Measurements from ENCODE around the gene ZBTB21.

Gene ZBTB21

DNA sequence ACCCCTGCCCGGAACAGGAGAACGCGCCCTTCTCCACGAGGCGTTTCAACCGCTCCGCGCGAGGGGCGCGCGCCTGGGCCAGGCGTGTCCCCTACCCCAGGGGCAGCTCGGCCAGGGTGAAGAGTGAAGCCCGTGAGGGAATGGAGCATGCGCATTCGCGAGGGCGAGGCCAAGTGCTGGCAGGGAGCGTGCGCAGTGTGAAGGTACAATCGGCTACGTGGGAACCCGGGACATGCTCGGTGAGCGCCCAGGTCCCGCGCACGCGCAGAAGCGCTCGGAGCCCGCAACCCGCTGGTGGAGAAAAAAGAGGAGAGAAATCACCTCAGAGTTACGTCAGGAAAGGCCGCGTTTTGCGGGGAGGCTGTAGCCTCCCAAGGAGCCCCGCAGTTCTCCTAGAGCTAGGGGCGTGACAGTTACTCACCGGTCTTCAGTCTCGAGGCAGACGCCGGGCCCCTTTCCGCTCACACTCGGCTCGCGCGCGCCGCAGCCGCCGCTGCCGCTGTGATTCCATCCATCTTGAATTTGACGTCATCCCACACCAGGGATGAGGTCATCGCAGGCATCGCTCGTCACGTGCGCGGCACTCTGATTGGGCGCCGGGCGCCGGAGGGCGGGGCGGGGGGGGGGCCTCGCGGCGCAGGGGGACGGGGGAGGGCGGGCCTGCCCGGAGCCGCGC lies at the start of gene ZBTB21:
Gene ZBTB21, minus strand, starts transcription at position 530 of the 676 bp plus-strand sequence. CDS start 16,265 bp downstream, outside the sequence.
- peak; percentile 98 for DNase-seq (ENCODE audit: low spot score)

DNA sequence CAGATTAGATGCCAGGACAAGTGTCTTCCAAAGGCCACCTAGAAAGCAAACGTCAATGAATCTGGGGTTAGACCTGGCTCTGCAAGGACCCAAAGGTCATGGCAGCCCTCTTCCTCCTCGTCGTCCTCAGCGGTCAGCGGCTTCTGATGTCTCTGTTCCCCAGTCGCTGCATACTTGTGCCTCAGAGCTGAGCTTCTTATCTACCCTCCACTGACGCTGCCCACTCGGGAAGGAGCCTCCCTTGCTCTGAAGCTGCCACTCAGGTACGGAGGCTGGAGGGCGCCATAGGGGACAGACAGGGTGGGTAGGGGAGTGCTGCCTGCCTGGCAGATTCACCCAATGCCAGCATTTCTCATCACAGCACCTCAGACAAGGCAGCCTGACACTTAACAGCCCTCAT lies 49.6 kb upstream of the ZBTB21 start:
- no peak for DNase-seq (ENCODE audit: low spot score)

DNA sequence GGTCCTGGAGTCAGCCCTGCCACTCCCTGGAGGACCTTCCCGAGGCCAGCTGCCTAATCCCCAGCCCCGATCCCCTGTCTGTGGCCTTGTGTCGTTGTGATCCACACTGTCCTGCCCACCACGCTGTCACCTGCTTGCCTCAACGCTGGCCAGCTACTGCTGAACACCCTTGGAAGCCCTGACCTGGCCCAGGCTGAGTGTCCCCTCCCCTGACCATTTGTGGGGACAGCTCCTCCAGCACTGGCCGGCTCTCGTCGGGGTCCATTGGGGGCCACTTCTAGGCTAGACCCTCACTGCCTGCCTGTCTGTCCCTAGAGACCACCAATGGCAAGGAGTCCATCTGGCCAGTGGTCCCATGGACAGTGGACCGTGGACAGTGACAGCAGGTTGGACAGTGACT lies 49.0 kb upstream of the ZBTB21 start:
- no peak for DNase-seq (ENCODE audit: low spot score)

DNA sequence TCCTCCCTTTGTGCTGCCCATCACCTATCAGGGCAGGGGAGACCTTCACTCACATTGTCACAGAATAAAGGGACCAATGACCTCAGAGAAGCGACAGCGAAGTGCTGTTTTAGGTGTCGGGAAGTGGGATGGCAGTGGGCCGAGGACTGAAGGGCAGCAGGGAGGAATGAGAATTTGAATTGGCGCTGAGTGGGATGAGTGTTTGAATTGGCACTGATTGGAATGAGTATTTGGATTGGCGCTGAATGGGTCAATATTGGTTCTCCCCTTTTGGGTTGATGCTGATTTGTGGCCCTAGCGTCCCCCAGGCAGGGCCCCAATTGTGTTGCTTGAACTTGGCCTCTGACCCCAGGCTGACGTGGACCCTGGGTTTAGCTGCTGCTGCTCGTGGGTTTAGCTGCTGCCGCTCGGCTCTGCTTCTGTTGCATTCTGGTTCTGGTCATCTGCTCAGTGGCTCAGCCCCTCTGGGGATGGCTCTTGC lies 48.5 kb upstream of the ZBTB21 start:
- no peak for DNase-seq (ENCODE audit: low spot score)

DNA sequence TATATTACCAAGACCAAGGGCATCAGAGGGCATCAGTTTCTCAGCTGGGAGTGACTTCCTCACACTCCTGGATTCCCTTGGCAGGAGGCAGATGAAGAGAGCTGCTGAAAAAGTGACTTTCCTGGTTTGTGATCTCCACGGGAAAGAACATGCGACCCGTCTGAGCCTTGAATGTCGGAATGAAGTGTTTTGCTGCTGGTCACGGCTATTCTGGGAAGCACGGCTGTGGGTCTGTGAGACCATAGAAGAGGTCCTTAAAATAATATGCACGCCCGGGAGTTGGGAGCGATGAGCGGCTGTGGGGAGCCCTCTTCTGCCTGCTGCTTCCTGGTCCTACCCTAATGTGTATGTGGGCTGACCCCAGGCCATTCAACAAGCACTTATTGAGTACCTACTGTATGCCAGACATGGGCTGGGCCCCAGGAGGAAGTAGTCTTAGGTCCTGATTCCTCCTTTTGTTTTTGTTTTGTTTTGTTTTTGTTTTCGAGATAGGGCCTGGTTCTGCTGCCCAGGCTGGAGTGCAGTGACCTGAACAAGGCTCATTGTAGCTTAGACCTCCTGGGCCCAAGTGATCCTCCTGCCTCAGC lies 47.8 kb upstream of the ZBTB21 start:
- DNase-seq (ENCODE audit: low spot score): no peak

DNA sequence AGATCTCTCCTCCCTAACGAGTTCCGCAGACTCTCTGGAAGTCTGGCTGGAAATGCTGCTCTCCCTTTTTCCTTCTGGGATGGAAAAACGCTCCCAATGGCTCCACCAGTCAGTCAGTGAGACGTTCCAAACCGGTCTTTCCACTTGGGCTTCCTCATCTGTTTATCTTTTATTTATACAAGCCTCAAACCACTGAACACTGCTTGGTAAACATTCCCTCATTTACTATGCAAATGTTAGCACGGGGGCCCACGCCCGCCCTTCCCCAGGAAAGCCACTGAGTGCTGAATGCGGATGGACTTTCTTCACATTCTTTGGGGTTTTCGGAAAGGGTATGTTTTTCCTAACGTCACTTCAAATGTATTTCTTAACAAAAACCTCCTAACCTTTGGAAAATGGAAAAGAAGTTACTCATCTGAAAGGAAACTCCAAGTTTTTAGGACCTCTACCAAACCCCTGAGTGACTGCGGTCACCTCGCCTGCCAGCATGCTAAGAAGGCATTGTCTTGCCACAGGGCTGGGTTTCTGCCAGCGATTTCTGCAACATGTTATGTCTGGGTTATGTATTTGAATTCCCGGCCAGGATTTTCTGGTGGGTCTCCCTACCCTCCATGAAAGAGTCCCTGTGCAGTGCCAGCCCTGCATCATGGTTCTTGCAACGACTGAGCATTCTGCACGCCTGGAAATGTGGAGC lies 47.0 kb upstream of the ZBTB21 start:
- DNase-seq (ENCODE audit: low spot score): no peak

DNA sequence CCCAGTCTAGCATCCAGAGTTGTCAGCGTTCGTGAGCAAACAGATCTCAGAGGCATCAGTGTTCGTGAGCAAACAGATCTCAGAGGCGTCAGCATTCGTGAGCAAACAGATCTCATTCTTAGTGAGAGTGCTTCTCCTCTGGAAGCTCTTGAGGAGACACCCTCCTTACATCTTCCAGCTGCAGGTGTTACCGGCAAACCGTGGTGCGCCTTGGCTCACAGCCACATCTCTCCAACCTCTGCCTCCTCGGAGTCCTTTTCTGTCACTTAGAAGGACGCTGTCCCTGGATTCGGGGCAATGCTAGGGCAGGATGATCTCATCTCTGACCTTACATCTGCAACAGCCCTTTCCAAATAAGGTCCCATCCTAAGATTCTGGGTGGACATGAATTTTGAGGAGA lies 46.3 kb upstream of the ZBTB21 start:
- no peak for DNase-seq (ENCODE audit: low spot score)

DNA sequence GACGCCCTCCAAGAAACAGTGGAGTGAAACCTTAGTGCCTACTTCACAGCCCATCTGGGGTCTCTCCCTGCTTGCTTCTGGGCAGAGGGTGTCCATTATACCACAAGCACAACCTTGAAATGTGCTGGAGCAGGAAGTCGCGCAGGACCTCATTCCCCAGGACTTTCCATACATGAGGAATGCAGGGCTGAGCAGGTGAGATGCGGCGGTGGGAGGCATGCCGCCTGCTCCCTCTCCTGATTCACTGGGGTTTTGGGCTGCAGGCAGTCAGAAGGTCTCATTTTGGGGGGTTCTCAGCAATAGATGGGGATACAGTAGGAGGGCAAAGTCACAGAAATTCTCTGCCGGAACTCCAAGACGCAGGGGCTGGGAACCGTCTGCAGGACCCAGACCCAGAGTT lies 45.3 kb upstream of the ZBTB21 start:
- no peak for DNase-seq (ENCODE audit: low spot score)

DNA sequence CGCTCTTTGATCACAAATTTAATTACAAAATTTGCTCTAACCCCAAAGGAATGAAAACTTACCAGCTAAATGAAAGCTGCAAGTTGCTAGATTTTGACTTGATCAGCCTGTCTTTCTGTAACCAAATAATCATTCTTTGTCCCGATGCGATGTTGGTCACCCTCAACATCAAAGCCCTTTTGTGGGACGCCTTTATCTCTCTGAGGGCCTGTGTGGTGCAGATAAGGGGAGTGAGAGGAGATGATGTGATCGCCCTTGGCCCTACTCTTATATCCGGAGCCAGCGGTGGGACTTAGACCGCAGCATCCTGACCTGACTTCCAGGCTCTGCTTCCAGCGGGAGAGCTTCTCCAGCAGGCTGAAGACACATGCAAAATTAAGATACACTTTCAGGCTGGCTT lies 41.6 kb upstream of the ZBTB21 start:
- no peak for DNase-seq (ENCODE audit: low spot score)

DNA sequence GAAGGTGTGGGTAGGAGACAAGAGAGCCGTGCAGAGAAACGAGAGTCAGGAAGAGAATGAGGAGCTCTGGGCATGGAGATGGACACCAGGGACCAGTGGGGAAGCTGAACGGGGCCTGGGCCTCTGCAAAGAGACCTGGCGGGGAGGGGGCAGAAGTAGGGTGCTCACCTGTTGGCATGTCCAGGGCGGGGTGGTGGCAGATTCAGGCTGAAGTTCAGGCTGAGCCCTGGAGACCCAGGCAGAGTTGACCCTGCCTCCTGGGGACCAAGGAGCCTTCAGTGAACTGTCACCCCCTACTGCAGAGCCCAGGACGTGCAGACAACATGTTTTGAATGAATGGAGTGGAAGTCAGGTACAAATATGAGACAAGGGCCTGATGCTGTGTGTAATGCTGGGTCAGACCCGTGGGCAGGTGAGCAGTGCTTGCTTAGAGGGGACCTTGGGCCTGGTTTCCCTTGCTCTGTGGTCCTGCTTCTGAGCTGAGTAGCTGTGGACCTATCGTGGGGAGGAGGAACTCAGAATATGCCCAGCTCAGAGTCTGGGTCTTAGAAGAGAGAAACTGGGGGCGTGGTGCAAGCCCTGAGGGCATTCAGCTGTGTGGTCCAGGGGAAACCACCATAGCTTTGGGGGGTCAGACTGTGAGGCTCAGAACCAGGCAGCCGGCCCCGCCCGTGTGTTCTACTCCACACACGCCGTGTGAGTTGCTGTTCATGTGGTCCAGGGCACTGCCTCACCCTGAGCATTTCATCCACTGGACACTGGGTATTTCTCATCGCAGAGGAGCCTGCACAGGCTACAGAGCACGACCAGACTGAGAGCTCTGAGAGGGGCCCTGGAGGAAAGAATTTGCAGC lies 39.6 kb upstream of the ZBTB21 start:
- DNase-seq (ENCODE audit: low spot score): no peak

DNA sequence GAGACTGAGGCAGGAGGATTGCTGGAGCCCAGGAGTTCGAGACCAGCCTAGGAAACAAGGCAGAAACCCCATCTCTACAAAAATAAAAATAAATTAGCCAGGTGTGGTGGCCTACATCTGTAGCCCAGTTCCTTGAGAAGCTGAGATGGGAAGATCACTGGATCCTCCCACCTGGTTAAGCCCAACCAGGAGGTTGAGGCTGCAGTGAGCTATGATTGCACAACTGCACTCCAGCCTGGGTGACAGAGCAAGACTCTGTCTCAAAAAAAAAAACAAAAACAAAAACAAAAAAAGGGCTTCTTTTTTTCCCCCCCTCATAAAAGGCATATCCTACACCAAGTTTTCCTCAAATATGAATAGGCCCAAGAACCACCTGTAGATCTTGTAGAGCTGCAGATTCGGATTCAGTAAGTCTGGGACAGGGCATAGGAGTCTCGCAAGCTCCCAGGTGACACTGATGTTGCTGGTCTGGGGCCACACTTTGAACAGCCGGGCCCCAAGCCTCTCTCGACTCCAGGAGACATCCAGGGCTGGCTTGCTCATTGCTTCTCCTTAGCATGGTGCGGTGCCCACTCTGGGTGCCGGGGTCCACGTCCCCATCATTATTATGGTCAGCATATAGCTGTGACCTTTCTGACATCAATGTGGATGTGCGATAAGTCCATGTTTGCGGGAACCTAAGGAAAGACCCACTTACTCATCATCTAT lies 38.9 kb upstream of the ZBTB21 start:
- DNase-seq (ENCODE audit: low spot score): no peak

DNA sequence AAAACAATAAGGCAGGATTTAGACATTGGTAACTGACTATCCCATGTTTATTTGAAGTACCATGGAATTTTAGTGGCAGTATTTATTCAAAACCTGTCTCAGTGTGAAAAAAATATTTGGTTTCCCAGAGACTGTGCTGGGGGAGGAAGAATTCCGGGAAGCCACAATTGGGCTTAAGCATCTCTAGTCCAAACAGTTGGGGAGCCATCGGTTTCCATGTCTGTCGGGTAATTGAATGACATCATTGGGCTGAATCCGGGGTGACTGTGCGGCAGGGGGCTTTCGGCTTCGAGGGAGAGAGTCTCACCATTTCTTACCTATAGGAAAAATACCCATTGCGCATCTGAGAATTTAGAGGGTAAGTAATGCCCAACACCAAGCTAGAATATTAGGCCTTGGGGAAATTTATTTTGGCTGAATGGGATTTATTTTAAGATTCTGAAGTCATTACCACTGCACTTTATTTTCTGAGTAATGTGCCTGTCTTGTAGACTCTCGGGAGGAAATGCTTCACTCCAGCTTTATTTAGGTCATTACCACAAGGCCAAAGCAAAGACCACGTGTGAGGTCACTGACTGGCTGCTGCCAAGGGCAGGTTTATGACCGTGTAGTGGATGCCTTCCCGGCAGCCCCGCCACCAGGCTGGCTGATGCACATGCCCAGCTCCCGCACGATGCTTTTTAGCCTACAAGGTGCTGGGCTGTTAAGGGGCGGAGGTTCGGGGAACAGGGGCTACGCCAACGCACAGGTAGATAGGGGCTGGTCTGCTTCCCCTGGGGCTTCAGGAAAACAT lies 37.9 kb upstream of the ZBTB21 start:
- no peak for DNase-seq (ENCODE audit: low spot score)

DNA sequence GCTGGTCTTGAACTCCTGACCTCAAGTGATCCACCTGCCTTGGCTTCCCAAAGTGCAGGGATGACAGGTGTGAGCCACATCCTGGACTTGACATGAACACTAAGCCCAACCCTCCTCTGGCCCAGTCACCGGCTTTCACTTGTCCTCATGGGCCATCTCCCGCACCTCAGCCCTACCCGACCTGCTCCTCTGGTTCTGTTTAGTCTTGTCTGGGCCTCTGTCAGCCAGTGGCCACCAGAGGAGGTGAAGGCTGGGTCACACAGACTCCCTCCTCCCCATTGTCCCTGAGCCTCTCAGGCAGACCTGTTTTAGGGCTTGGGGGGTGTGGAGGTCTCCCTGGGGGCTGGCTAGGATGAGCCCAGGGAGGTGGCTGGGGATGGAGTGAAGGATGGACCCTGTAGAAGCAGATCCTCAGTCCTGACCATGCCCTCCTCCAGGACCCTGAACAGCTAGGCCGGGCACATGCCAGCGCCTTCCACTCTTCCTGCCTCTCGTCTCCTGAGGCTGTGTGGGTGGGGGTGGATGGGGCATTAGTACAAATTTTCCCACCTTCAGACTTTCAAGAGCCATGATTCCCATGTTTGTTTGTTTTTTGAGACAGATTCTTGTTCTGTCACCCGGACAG lies 34.8 kb upstream of the ZBTB21 start:
- no peak for DNase-seq (ENCODE audit: low spot score)

DNA sequence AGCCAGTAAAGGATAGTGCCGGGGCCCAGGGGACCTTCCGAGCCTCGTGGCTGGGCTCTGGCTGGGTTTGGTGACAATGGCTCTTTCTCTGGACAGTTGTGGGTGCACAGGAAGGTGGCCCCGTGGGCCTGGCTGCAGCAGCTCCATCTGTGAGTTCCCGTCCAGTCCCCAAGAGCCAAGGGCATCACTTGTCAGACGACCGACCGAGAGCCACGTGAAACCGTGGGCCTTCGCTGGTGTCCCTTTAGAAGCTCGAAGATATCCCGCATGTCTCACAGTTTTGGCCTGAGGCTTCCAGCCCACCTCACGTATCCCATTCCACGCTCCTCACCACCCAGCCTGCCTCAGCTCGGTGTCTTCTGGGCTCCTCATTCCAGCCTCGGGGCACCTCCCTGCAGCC lies 33.8 kb upstream of the ZBTB21 start:
- DNase-seq (ENCODE audit: low spot score): no peak

DNA sequence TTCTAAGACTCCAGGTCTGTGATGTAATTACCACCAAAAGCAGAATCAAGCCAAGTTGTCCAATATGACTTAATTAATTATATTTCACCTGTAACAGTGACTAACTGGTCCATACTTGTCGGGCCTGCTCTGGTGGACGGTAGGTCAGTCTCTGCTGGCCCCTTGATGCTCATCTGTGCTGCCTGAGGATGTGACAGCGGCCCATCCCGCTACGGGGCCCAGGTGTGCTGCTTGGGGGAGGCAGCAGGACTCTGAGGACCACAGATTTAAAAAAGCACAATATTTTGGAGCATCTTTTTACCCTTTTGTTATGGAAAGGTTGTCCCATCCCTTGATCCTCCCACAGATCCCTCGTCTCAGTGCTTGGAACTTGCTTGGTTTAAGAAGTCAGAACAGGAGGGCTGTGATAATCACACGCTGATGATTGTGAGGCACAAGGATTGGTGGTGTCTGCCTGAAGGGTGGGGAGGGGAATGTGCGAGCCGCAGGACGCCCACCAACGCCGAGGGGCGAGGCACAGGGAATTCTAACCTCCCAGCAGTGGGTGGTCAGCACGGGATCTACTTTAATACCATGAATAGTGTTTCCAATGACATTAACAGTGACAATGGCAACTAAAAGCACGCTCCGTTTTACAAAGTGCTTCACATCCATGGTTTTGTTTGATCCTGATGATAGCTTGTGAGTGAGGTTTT lies 33.2 kb upstream of the ZBTB21 start:
- no peak for DNase-seq (ENCODE audit: low spot score)

DNA sequence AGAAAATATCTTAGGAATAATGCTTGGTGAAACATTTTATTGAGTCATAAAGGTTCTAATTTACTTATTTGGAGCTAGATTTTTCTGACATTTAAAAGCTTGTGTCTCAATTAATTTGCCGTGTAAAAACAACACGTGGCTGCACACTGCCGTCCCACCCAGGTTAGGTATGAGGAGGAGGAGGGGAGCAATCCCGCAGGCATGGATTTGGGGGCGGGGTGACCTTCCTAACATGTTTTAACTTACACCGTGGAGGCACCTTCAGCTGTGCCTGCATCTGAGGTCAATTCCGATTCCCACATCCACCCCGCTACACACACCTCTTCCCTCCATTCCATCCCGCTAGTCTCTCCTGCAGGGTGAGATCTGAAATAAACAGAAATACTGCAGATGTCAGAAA lies 32.5 kb upstream of the ZBTB21 start:
- no peak for DNase-seq (ENCODE audit: low spot score)

DNA sequence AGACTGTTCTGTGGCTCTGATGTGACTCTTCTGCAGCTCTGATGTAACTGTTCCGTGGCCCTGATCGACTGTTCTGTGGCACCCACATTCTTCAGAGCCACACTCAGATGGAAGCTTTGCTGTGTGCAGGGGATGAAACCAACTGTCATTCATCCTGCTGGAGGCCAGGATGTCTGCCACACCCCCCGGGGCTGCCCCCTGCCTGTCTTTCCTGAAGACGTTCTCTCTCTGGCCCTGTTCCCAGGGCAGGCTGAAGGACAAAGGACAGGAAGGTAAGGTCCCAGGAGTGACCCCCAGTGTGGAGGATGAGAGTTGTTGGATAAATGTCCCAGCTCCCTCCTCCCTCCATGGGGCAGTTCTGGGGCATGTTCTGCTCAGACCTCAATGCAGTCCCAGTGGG lies 31.6 kb upstream of the ZBTB21 start:
- no peak for DNase-seq (ENCODE audit: low spot score)

DNA sequence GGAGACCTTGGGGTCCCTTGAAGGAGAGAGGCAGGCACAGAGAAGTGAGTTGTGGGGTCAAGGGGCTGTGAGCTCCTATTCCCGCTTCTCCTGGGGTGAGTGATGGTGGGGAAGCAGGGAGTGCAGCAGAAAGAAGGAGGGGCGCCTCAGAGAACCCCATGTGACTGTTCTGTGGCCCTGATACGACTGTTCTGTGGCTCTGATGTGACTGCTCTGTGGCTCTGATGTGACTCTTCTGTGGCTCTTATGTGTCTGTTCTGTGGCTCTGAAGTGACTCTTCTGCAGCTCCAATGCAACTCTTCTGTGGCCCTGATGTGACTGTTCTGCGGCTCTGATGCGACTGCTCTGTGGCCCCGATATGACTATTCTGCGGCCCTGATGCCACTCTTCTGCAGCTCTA lies 31.1 kb upstream of the ZBTB21 start:
- DNase-seq (ENCODE audit: low spot score): no peak

DNA sequence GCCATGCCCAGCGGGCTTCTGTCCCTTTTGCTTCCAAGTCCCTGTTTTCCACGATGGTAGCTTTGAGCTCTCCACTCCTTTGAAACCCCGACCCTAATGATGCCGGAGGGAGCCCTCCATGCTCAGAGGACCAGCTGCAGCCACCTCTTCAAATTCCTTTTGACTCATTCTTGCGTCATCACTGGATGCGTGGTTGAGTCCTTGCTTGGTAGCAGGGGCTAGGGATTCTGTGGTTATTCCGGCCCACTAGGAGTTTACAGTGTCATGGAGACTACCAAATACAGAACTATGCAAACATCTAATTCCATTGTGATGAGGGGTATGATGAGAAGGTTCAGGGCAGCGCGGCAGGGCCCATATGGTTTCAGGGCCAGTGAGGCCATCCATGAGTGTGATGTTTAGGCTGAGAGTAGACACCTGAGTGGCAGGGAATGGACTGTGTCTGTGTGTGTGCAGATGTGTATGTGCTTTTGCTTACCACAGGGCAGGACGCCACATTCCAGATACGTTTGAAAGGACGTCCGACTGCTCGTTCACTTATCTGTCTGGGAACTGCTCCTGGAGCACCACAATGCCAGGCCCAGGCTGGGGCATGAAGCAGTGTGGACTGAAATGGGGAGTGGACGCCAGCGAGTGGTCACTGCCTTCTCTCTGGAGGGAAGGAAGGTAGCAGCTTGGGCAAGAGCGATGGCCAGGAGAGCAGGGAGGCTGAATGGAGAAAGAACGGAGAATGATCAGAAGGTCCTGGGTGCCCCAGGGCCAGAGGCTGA lies 30.4 kb upstream of the ZBTB21 start:
- no peak for DNase-seq (ENCODE audit: low spot score)
